Measurements from ENCODE around the gene AKR1B1. TPM values are rescaled to one million over a fixed set of nuclear protein-coding genes. Genes with fewer than 3 reads are reported as not detected.

Gene AKR1B1
- total RNA-seq, 1 experiment from 2014 or later, result 135 TPM

GRCh38 chr7:134419875-134420274 lies 39.0 kb downstream of the AKR1B1 start (continued):
- TF ChIP-seq, protein P1, sequence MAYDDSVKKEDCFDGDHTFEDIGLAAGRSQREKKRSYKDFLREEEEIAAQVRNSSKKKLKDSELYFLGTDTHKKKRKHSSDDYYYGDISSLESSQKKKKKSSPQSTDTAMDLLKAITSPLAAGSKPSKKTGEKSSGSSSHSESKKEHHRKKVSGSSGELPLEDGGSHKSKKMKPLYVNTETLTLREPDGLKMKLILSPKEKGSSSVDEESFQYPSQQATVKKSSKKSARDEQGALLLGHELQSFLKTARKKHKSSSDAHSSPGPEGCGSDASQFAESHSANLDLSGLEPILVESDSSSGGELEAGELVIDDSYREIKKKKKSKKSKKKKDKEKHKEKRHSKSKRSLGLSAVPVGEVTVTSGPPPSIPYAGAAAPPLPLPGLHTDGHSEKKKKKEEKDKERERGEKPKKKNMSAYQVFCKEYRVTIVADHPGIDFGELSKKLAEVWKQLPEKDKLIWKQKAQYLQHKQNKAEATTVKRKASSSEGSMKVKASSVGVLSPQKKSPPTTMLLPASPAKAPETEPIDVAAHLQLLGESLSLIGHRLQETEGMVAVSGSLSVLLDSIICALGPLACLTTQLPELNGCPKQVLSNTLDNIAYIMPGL (CRISPR knock-in tag; IDR thresholded peaks at IDR 0.05), result no peak
- TF ChIP-seq SP1 (CRISPR knock-in tag; conservative IDR thresholded peaks at IDR 0.05), result no peak
- TF ChIP-seq, protein P2, sequence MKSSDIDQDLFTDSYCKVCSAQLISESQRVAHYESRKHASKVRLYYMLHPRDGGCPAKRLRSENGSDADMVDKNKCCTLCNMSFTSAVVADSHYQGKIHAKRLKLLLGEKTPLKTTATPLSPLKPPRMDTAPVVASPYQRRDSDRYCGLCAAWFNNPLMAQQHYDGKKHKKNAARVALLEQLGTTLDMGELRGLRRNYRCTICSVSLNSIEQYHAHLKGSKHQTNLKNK (CRISPR knock-in tag; IDR thresholded peaks at IDR 0.05), result no peak

DNA sequence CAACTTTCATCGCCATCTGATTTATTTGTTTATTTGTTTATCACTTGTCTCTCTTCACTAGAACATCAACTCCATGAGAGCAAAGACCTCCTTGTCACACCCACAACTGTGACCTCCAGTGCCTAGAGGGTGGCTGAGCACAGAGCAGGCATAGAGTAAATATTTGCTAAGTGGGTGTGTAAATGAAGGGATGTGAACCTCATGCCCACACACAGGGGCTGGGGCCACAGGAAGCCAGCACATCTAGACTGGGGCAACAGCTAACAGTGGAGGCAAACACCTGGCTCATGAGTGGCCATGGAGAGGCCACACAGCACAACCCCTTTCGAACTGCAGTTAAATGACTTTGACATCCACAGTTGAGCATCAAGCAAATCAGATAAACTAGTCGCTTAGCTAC lies 39.8 kb downstream of the AKR1B1 start:
- H3K27me3 Mint-ChIP-seq (ENCODE audit: low read depth), result no peaks in the 10 kb centered on the region
- H3K36me3 Mint-ChIP-seq, result no peaks in the 10 kb centered on the region
- TF ChIP-seq, protein P3, sequence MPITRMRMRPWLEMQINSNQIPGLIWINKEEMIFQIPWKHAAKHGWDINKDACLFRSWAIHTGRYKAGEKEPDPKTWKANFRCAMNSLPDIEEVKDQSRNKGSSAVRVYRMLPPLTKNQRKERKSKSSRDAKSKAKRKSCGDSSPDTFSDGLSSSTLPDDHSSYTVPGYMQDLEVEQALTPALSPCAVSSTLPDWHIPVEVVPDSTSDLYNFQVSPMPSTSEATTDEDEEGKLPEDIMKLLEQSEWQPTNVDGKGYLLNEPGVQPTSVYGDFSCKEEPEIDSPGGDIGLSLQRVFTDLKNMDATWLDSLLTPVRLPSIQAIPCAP (CRISPR knock-in tag; IDR thresholded peaks at IDR 0.05), result no peak
- TF ChIP-seq, protein P4, sequence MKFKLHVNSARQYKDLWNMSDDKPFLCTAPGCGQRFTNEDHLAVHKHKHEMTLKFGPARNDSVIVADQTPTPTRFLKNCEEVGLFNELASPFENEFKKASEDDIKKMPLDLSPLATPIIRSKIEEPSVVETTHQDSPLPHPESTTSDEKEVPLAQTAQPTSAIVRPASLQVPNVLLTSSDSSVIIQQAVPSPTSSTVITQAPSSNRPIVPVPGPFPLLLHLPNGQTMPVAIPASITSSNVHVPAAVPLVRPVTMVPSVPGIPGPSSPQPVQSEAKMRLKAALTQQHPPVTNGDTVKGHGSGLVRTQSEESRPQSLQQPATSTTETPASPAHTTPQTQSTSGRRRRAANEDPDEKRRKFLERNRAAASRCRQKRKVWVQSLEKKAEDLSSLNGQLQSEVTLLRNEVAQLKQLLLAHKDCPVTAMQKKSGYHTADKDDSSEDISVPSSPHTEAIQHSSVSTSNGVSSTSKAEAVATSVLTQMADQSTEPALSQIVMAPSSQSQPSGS (CRISPR knock-in tag; IDR thresholded peaks at IDR 0.05; ENCODE audit: borderline replicate concordance, low read depth), result no peak
- TF ChIP-seq JUN (CRISPR knock-in tag; IDR thresholded peaks at IDR 0.05) (no peak), CBFB (CRISPR knock-in tag; IDR thresholded peaks at IDR 0.05; ENCODE audit: low read depth) (no peak), ZNF416 (CRISPR knock-in tag; IDR thresholded peaks at IDR 0.05) (no peak), AR (CRISPR knock-in tag; IDR thresholded peaks at IDR 0.05) (no peak), ATF3 (CRISPR knock-in tag; conservative IDR thresholded peaks at IDR 0.05) (no peak), RORB (CRISPR knock-in tag; IDR thresholded peaks at IDR 0.05) (no peak), ZNF232 (CRISPR knock-in tag; IDR thresholded peaks at IDR 0.05) (no peak), FOXP1 (CRISPR knock-in tag; IDR thresholded peaks at IDR 0.05; ENCODE audit: borderline replicate concordance) (no peak), ETV6 (CRISPR knock-in tag; IDR thresholded peaks at IDR 0.05) (no peak), ATF1 (CRISPR knock-in tag; IDR thresholded peaks at IDR 0.05) (no peak)
- TF ChIP-seq, protein P5, sequence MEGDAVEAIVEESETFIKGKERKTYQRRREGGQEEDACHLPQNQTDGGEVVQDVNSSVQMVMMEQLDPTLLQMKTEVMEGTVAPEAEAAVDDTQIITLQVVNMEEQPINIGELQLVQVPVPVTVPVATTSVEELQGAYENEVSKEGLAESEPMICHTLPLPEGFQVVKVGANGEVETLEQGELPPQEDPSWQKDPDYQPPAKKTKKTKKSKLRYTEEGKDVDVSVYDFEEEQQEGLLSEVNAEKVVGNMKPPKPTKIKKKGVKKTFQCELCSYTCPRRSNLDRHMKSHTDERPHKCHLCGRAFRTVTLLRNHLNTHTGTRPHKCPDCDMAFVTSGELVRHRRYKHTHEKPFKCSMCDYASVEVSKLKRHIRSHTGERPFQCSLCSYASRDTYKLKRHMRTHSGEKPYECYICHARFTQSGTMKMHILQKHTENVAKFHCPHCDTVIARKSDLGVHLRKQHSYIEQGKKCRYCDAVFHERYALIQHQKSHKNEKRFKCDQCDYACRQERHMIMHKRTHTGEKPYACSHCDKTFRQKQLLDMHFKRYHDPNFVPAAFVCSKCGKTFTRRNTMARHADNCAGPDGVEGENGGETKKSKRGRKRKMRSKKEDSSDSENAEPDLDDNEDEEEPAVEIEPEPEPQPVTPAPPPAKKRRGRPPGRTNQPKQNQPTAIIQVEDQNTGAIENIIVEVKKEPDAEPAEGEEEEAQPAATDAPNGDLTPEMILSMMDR (IDR thresholded peaks at IDR 0.05), result no peak
- TF ChIP-seq, protein P6, sequence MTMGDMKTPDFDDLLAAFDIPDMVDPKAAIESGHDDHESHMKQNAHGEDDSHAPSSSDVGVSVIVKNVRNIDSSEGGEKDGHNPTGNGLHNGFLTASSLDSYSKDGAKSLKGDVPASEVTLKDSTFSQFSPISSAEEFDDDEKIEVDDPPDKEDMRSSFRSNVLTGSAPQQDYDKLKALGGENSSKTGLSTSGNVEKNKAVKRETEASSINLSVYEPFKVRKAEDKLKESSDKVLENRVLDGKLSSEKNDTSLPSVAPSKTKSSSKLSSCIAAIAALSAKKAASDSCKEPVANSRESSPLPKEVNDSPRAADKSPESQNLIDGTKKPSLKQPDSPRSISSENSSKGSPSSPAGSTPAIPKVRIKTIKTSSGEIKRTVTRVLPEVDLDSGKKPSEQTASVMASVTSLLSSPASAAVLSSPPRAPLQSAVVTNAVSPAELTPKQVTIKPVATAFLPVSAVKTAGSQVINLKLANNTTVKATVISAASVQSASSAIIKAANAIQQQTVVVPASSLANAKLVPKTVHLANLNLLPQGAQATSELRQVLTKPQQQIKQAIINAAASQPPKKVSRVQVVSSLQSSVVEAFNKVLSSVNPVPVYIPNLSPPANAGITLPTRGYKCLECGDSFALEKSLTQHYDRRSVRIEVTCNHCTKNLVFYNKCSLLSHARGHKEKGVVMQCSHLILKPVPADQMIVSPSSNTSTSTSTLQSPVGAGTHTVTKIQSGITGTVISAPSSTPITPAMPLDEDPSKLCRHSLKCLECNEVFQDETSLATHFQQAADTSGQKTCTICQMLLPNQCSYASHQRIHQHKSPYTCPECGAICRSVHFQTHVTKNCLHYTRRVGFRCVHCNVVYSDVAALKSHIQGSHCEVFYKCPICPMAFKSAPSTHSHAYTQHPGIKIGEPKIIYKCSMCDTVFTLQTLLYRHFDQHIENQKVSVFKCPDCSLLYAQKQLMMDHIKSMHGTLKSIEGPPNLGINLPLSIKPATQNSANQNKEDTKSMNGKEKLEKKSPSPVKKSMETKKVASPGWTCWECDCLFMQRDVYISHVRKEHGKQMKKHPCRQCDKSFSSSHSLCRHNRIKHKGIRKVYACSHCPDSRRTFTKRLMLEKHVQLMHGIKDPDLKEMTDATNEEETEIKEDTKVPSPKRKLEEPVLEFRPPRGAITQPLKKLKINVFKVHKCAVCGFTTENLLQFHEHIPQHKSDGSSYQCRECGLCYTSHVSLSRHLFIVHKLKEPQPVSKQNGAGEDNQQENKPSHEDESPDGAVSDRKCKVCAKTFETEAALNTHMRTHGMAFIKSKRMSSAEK (CRISPR knock-in tag; IDR thresholded peaks at IDR 0.05; ENCODE audit: borderline replicate concordance), result no peak
- TF ChIP-seq, protein P1 (CRISPR knock-in tag; IDR thresholded peaks at IDR 0.05), result no peak
- no peak overlapping the region for H3K4me3 Mint-ChIP-seq
- H3K9me3 Mint-ChIP-seq, result peaks cover 5% of the 10 kb centered on the region
- DNase-seq (ENCODE audit: low spot score), result no peak
- ChIA-PET CTCF (interaction anchor here (2.0 kb wide), 1 partner anchor 102 kb away, joined by 4 read pairs; the partner anchor contains the start of gene SLC35B4), POLR2A (no interaction called here)
- no peak for ATAC-seq
- H3K4me1 Mint-ChIP-seq, result peaks cover 4% of the 10 kb centered on the region; the same call in 1 of the 2 replicates
- no peak overlapping the region for H3K27ac Mint-ChIP-seq
